ENCODE results near the gene SEC14L3.

Gene SEC14L3

DNA sequence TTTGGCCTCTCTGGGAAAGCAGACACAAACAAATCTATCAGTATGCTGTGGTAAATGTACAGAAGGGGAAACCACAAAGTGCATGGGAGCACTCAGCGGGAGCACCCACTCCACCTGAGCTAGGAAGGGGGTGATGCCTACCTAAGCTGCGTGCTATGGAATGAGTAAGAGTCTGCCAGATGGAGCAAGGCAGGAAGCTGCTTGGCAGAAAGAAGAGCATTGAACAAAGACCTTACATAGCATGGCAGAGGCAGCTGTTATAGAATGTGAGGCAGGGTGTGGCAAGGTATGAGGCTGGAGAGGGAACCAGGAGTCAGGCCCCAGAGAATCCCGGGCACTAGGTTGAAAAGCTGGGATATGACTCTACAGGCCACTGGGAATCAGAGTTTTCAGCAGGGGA lies 60.0 kb downstream of the SEC14L3 start:
- Histone ChIP-seq H3K79me2 (ENCODE audit: insufficient read depth, low read length) (no peaks in the 10 kb centered on the region), H3K27me3 (ENCODE audit: low read length) (no peaks in the 10 kb centered on the region), H3F3A (ENCODE audit: insufficient read depth) (no peaks in the 10 kb centered on the region), H3K4me2 (ENCODE audit: low read depth, low read length, poor library complexity, severe bottlenecking) (no peak overlapping the region), H3K27ac (ENCODE audit: low read depth, low read length) (no peak overlapping the region), H3K36me3 (ENCODE audit: low read length) (no peaks in the 10 kb centered on the region), H3K9ac (ENCODE audit: low read length) (no peak overlapping the region), H4K20me1 (ENCODE audit: low read depth, low read length) (no peaks in the 10 kb centered on the region), H2AFZ (ENCODE audit: low read depth, low read length, severe bottlenecking) (no peak overlapping the region), H3K9me3 (ENCODE audit: insufficient read depth, low read length) (no peaks in the 10 kb centered on the region), H3K9me2 (replicated peaks; ENCODE audit: insufficient read depth, low read length) (no peaks in the 10 kb centered on the region), H3K4me3 (ENCODE audit: insufficient read depth, low read length, poor library complexity, severe bottlenecking) (no peak overlapping the region)
- TF ChIP-seq CTCF (IDR thresholded peaks at IDR 0.05; ENCODE audit: insufficient read depth, low read length, poor library complexity, severe bottlenecking): no peak

Data from SU-DHL-6 (cell line).